Activated CD8-positive, alpha-beta memory T cell treated with anti-CD3 and anti-CD28 coated beads for 48 hours (primary cell): Measurements from ENCODE around the gene ATP10A.
"Not testable (repeated sequence)": the region's sequence is repeated elsewhere in the genome, so short reads cannot be mapped to it uniquely, and the experiment has no call there.

Experiments used
- DNase-seq, 3 experiments: peaks; one replicate each; pipeline ENCODE4 v3.0.0-alpha.2; 2020; ENCODE audit warnings: low read depth in 2 of 3, low spot score in 2 of 3

ATP10A gene

DNA sequence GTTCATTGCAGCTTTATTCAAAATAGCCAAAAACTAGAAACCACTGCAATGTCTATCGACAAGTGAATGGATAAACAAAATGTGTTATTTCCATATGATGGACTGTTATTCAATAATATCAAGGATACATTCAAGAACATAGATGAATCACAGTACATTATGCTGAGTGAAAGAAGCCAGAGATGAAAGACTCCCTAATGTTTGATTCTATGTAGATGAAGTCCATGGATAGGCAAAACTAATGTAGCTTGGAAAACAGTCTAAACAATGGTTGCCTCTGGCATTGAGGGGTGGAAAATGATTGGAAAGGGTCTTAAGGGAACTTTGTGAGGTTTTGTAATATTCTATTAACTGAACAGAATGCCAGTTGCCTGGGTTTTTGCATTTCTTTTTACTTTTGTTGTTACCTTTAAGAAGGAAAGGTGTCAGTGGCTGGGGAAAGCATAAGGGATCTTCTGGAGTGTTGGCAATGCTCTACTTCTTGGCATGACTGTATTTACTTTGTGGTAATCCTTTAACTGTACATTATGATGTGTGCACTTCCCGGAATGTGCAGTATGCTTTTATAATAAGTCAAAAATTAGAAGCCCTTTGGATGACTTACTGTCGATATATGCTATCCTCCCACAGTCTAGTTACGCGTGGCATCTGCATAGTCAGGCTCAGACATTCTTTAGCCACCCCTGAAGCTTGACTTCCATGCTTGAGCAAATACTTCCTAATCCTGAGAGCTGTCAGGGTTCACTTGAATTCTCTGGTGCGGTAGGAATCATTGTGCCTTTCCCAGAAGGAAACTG is 20.5 kb upstream of the ATP10A start:
- no peak for DNase-seq

- DNase-seq = no peak
These were observed 19.3 kb upstream of the ATP10A start for GRCh38 chr15:25882466-25882865.

- not testable (repeated sequence) for DNase-seq
These were observed 17.8 kb upstream of the ATP10A start for GRCh38 chr15:25880877-25881276.

GRCh38 chr15:25880411-25880810 is 17.3 kb upstream of the ATP10A start:
- no peak for DNase-seq

- no peak for DNase-seq
These were observed 16.3 kb upstream of the ATP10A start for GRCh38 chr15:25879438-25879837.

GRCh38 chr15:25877681-25878080 is 14.6 kb upstream of the ATP10A start:
- DNase-seq = no peak

GRCh38 chr15:25876231-25877140 is 13.4 kb upstream of the ATP10A start:
- no peak for DNase-seq

DNA sequence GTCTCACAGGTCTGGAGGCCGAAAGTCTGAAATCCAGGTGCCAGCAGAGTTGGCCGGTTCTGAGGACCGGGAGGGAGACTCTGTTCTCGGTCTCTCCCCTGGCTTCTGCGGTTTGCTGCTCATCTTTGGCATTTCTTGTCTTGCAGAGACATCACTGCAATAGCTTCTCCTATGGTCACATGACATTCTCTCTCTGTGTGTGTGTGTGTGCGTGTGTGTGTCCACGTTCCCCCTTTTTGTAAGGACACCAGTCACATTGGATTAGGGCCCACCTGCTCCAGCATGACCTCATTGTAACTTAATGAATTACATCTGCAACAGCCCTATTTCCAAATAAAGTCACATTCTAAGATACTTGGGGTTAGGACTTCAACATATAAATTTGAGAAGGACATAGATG is 12.4 kb upstream of the ATP10A start:
- no peak for DNase-seq

GRCh38 chr15:25874379-25874778 is 11.3 kb upstream of the ATP10A start:
- DNase-seq = no peak

DNA sequence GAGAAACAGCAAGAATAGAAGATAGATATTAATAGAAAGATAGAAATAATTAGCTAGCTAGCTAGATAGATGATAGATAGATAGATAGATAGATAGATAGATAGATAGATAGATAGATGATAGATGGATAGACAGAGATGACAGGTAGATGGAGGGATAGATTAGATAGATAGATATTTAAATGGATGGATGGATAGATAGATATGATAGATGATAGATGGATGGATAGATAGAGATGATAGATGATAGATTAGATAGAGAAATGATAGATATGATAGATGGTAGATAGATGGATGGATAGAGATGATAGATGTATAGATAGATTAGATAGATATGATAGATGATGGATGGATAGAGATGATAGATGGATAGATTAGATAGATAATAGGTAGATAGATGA is 8.3 kb upstream of the ATP10A start:
- DNase-seq = no peak

GRCh38 chr15:25870938-25871337 is 7.8 kb upstream of the ATP10A start:
- no peak for DNase-seq

- no peak for DNase-seq
These were observed 6.6 kb upstream of the ATP10A start for GRCh38 chr15:25869701-25870100.

- no peak for DNase-seq
These were observed 3.7 kb upstream of the ATP10A start for GRCh38 chr15:25866874-25867273.

- DNase-seq = no peak
These were observed 3.1 kb upstream of the ATP10A start for GRCh38 chr15:25866251-25866650.

GRCh38 chr15:25864966-25865365 is 1.8 kb upstream of the ATP10A start:
- no peak for DNase-seq

DNA sequence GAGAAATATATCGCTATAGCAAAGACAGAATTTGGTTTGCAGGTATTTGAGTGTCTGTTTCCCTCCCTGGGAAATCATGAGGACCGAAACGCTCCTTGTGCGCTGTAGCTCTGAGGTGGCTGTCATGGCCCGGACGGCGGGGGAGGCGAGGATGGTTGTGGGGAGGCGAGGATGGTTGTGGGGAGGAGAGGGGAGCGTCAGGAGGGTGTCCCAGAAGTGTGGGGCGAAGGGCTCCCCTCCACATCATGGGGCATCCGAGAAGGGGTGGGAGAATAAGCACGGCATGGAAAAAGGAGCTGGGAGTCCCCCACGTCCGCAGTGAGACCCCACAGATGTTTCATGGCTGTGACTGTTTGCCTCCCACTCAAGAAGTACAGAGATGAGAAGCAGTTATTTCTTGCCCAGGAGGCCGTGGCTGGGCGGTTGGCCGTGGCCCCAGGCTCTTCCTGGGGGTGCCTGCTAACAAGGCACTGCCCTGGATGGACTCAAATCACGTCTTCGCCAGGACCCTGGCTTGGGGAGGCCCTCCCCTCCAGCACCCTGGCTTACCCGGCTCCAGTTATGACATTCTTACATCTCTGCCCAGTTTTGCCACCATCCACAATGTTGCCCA is 947 bp upstream of the ATP10A start:
- DNase-seq = no peak

DNA sequence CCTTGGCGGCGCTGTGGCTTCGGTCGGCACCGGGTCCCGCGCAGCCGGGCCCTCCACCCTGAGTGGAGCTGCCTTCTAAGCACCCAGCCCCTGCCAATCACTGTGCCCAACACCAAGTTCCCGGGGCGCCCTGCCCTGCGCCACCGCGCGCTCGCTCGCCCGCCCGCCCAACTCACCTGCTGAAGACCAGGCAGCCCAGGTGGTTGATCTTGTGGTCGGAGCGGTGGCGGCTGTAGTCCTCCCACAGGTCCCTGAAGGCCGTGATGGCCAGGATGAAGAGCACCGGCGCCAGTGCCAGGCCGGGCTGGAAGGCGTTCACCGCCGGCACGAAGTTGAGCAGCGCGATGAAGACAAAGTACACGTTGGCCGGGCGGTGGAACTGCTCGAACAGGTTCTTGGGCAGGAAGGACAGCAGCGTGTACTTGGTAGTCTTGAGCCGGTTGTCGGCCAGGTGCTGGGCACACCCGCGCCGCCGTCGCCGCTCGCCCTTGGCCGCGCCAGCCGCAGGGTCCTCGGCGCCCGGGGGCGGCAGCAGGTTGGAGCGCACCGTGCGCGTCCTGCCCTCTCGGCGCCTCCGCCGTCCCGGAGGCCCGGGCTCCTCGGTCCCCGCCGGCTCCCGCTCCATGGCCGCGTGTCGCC is 536 bp downstream of the ATP10A start:
- no peak for DNase-seq

- DNase-seq = no peak
These were observed 1.1 kb downstream of the ATP10A start for GRCh38 chr15:25862071-25862471.

GRCh38 chr15:25860885-25861866 is 2.0 kb downstream of the ATP10A start:
- DNase-seq = no peak
